H1 (cell line): ENCODE results near the gene PRRX1. TPM values are rescaled to one million over a fixed set of nuclear protein-coding genes. Genes with fewer than 3 reads are reported as not detected.

Experiments used
- BCL11A ChIP-seq, 2 experiments: IDR thresholded peaks; one replicate each; pipeline ENCODE4 v1.6.1; 2011; ENCODE audit warnings: low read depth in 2 of 2, low read length in 2 of 2, mild to moderate bottlenecking in 2 of 2
- CTBP2 ChIP-seq: IDR thresholded peaks from 2 replicates; pipeline ENCODE4 v1.7.0; 2011; ENCODE audit warnings: borderline replicate concordance, mild to moderate bottlenecking, moderate library complexity, mixed read lengths, low read length; ENCODE audit not compliant: insufficient read depth, insufficient read length
- EP300 ChIP-seq, 2 experiments: IDR thresholded peaks; 1 replicate in 1 of 2; 2 replicates in 1 of 2; pipeline ENCODE4 v1.6.1; 2011 to 2012; ENCODE audit warnings: low read depth in 2 of 2, low read length in 2 of 2, mild to moderate bottlenecking in 2 of 2, borderline replicate concordance in 1 of 2, inconsistent platforms in 1 of 2, moderate library complexity in 1 of 2
- HDAC2 ChIP-seq, 2 experiments: fragments of 300-600 bp in 1 of 2; sonication (generic) in 1 of 2; IDR thresholded peaks; 2 replicates each; pipeline ENCODE4 v1.6.1; 2011 to 2012; ENCODE audit warnings: low read depth in 2 of 2, low read length in 2 of 2, mild to moderate bottlenecking in 2 of 2, moderate library complexity in 2 of 2, borderline replicate concordance in 1 of 2, inconsistent platforms in 1 of 2
- SIRT6 ChIP-seq: IDR thresholded peaks from one replicate; pipeline ENCODE4 v1.7.1; 2012; ENCODE audit warnings: low read length, inconsistent platforms
- TAF1 ChIP-seq: IDR thresholded peaks from 2 replicates; pipeline ENCODE4 v1.6.1; 2011; ENCODE audit warnings: mild to moderate bottlenecking, low read depth, low read length
- ZNF274 ChIP-seq: IDR thresholded peaks from 2 replicates; pipeline ENCODE4 v1.7.0; 2012; ENCODE audit warnings: low read length, borderline replicate concordance; ENCODE audit errors: extremely low read depth
- polyA plus RNA-seq, 7 experiments: library from polyadenylated mRNA; depleted of rRNA in 3 of 7; stranded (reverse) in 5 of 7; unstranded in 2 of 7; fragments of >200 nt in 5 of 7; fragments of 200-250 nt in 2 of 7; gene quantifications; 1 replicate in 5 of 7; 2 replicates in 1 of 7; 4 replicates in 1 of 7; pipeline versions ENCODE4 v1.2.1 to v1.2.3, GENCODE V29; 2011 to 2013; ENCODE audit warnings: missing spikeins in 2 of 7, mixed read lengths in 2 of 7
- total RNA-seq: library from RNA; stranded (reverse); fragmentation: NEBNext Ultra II Directional; extraction: Animal tissue kit (Norgen Biotek cat#: 25700); gene quantifications from 2 replicates; pipeline ENCODE4 v1.2.1, GENCODE V29; 2021
- TF ChIP-seq, protein P1 (sequence below): IDR thresholded peaks from 2 replicates; pipeline ENCODE4 v1.6.1; 2011; ENCODE audit warnings: low read depth, mild to moderate bottlenecking, low read length; ENCODE audit not compliant: insufficient read depth

Gene PRRX1
- total and polyA plus RNA-seq, 2 of the 8 experiments (the other 6 are each of a cell fraction or from before 2014, with no cell fraction given) = not detected

- TF ChIP-seq CTBP2 = no peak
- TF ChIP-seq HDAC2 (IDR thresholded peaks at IDR 0.05; ENCODE audit: borderline replicate concordance in 1 of 2, low read depth in 2 of 2, low read length in 2 of 2) = no peak
- TF ChIP-seq TAF1 = no peak
- no peak for TF ChIP-seq BCL11A (IDR thresholded peaks at IDR 0.05; ENCODE audit: low read depth in 2 of 2, low read length in 2 of 2)
- no peak for TF ChIP-seq SIRT6
- TF ChIP-seq EP300 (IDR thresholded peaks at IDR 0.05; ENCODE audit: borderline replicate concordance in 1 of 2, low read depth in 2 of 2, low read length in 2 of 2) = no peak
- TF ChIP-seq, protein P1, sequence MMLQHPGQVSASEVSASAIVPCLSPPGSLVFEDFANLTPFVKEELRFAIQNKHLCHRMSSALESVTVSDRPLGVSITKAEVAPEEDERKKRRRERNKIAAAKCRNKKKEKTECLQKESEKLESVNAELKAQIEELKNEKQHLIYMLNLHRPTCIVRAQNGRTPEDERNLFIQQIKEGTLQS = no peak
- TF ChIP-seq ZNF274 = no peak
Observed at GRCh38 chr1:170711682-170712081, 47.8 kb downstream of the PRRX1 start (continued).
